ENCODE measurements around the gene JAM2.
"Not testable (repeated sequence)": the region's sequence is repeated elsewhere in the genome, so short reads cannot be mapped to it uniquely, and the experiment has no call there.

Gene JAM2

DNA sequence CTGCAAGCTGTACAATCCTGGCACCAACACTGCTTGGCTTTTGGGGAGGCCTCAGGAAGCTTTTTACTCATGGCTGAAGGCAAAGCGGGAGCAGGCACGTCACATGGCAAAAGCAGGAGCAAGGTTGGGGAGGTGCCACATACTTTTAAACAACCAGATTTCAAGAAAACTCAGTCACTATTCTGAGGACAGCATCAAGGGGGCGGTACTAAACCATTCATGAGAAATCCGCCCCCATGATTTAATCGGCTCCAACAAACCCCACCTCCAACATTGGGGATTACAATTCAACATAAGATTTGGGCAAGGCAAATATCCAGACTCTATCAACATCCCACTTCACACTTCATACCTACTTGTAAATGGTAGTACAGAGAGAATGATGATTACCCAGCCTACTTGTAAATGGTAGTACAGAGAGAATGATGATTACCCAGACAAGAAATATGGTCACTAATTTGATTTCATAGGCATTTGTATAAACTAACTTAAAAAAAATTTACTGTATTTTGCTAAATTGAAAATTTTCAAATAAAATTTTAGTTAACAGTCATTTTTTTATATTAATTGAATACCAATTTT is 70.7 kb downstream of the JAM2 start:
- Histone ChIP-seq H2AFZ (ENCODE audit: low read depth, low read length) (no peak overlapping the region), H3K36me3 (ENCODE audit: insufficient read depth, low read length) (peaks cover 67% of the 10 kb centered on the region), H3K4me3 (ENCODE audit: low read length) (no peak overlapping the region), H3K9me3 (ENCODE audit: low read length) (no peaks in the 10 kb centered on the region), H3K4me1 (ENCODE audit: insufficient read depth, low read length) (no peaks in the 10 kb centered on the region), H3K27me3 (ENCODE audit: insufficient read depth, low read length) (no peaks in the 10 kb centered on the region)

DNA sequence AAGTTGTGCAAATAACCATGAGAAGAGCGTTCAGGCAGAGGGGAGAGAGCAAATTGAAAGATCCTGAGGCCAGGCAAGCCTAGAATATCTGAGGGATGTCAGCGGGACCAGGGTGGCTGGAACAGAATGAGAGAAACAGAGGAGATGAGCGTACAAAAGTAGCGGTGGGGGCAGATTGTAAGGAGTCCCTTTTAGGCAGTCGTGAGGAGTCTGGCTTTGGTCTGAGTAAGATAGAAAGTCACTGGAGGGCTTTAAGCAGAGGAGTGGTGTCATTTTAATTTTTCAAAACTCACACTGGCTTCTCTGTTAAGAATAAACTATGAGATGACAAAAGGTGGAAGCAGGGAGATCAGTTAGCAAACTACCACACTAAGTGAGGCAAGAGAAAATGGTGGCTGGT is 71.5 kb downstream of the JAM2 start:
- no peaks in the 10 kb centered on the region for H3K27me3 ChIP-seq (ENCODE audit: insufficient read depth, low read length)
- H3K4me3 ChIP-seq (ENCODE audit: low read length), result no peak overlapping the region
- H3K9me3 ChIP-seq (ENCODE audit: low read length), result no peaks in the 10 kb centered on the region
- H2AFZ ChIP-seq (ENCODE audit: low read depth, low read length), result no peak overlapping the region
- no peaks in the 10 kb centered on the region for H3K4me1 ChIP-seq (ENCODE audit: insufficient read depth, low read length)
- peaks cover 70% of the 10 kb centered on the region for H3K36me3 ChIP-seq (ENCODE audit: insufficient read depth, low read length)

DNA sequence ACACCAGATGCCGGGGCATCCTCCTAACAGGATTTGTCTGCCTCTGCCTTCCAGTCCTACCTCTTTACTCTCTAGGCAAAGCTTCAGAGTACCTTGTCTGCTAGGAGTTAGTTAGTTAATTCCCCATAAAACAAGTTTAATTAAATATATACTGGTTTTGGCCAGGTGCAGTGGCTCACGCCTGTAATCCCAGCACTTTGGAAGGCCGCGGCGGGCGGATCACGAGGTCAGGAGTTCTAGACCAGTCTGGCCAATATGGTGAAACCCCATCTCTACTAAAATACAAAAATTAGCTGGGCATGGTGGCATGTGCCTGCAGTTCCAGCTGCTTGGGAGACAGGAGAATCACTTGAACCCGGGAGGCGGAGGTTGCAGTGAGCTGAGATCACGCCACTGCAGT is 75.0 kb downstream of the JAM2 start:
- H3K4me3 ChIP-seq (ENCODE audit: low read length); H2AFZ ChIP-seq (ENCODE audit: low read depth, low read length); H3K27me3 ChIP-seq (ENCODE audit: insufficient read depth, low read length); H3K9me3 ChIP-seq (ENCODE audit: low read length); H3K4me1 ChIP-seq (ENCODE audit: insufficient read depth, low read length): not testable (repeated sequence)
- peaks cover 72% of the 10 kb centered on the region for H3K36me3 ChIP-seq (ENCODE audit: insufficient read depth, low read length)

DNA sequence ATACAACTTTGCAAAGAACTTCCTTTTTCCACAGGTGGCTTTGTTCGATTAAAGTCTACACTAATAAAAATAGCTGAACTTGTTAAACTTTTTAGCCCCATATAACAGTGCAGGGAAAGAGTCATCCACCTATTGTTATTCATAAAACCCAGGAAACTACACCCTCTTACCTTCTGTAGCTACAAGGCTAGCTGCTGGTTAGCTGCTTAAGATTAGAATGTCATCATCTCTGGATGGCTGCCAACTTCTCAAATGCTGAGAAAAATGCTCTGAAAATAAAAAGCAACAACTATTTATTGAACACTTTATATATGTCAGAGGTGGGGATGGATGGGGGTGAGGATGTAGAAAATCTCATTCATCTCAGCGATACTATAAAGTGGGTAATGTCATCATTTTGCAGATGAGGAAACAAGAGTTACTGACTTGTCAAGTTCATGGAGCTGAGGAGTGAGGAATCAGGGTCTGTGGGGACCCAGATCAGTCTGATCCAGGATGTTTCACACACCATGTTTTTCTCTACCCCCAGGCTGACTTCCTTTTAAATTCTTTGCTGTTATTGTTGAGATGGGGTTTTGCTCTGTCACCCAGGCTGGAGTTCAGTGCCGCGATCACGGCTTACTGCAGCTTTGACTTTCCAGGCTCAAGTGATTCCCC is 78.6 kb downstream of the JAM2 start:
- H3K4me3 ChIP-seq (ENCODE audit: low read length), result no peak overlapping the region
- H3K4me1 ChIP-seq (ENCODE audit: insufficient read depth, low read length), result no peaks in the 10 kb centered on the region
- no peaks in the 10 kb centered on the region for H3K27me3 ChIP-seq (ENCODE audit: insufficient read depth, low read length)
- H3K9me3 ChIP-seq (ENCODE audit: low read length), result no peaks in the 10 kb centered on the region
- peaks cover 64% of the 10 kb centered on the region for H3K36me3 ChIP-seq (ENCODE audit: insufficient read depth, low read length)
- no peak overlapping the region for H2AFZ ChIP-seq (ENCODE audit: low read depth, low read length)

DNA sequence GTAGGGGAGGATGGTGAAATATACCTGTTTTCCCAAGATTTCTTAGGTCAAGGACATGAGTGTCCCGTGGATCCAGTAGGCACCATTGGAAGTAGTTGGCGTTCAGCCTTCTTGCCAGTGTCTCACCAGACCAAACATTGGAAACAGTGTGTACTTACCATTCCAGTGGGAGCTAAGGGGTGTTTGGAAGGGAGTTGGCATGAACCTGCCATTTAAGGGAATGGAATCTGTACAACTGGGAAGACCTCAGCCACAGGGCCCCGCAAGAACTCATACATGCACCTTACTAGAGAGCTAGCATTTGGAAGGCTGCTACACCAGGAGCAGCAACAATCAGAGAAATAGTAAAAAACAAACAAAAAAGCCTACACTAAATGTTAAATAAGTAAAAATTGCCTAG is 82.9 kb downstream of the JAM2 start:
- Histone ChIP-seq H3K4me1 (ENCODE audit: insufficient read depth, low read length) (no peaks in the 10 kb centered on the region), H3K36me3 (ENCODE audit: insufficient read depth, low read length) (peaks cover 68% of the 10 kb centered on the region), H3K27me3 (ENCODE audit: insufficient read depth, low read length) (no peaks in the 10 kb centered on the region), H3K4me3 (ENCODE audit: low read length) (no peak overlapping the region), H3K9me3 (ENCODE audit: low read length) (no peaks in the 10 kb centered on the region), H2AFZ (ENCODE audit: low read depth, low read length) (no peak overlapping the region)

DNA sequence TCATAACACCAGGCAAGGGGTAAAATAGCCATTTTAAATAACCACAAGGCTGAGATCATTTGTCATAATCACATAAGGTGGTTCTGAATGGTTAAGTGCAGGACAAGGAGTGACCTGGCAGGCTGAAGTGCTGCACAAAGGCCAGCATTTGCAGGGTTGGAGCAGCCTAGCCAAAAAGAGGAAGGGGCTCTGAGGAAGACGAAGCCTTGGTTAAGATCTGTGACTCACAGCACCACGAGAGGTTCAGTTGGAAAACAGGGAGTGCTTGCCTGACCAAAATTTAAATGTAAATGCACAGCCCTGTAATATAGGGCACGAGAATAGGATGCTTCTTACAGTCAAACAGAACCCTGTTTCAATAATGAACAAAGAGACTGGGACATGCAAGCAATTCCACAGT is 83.6 kb downstream of the JAM2 start:
- H2AFZ ChIP-seq (ENCODE audit: low read depth, low read length), result no peak overlapping the region
- H3K9me3 ChIP-seq (ENCODE audit: low read length), result no peaks in the 10 kb centered on the region
- peaks cover 69% of the 10 kb centered on the region for H3K36me3 ChIP-seq (ENCODE audit: insufficient read depth, low read length)
- no peaks in the 10 kb centered on the region for H3K27me3 ChIP-seq (ENCODE audit: insufficient read depth, low read length)
- no peak overlapping the region for H3K4me3 ChIP-seq (ENCODE audit: low read length)
- no peaks in the 10 kb centered on the region for H3K4me1 ChIP-seq (ENCODE audit: insufficient read depth, low read length)

DNA sequence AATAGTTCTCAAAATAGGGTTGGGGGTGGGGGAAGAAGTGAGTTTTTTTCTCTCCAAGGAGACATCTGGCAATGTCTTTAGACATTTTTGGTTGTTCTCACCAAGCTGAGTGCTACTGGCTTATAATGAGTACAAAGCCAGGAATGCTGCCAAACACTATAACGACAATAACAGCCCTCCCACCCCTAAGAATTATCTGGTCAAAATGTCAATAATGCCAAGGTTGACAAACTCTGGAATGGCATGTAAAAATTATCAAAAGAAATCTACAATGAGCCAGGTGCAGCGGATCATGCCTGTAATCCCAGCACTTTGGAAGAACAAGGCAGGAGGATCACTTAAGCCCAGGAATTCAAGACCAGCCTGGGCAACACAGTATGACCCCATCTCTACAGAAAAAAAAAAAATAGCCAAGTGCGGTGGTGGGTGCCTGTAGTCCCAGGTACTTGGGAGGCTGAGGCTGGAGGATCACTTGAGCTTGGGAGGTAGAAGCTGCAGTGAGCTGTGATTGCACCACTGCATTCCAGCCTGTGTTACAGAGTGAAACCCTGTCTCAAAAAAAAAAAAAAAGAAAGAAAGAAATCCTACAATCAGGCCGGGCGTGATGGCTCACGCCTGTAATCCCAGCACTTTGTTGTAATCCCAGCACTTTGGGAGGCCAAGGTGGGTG is 93.2 kb downstream of the JAM2 start:
- Histone ChIP-seq H3K9me3 (ENCODE audit: low read length) (no peaks in the 10 kb centered on the region), H2AFZ (ENCODE audit: low read depth, low read length) (no peak overlapping the region), H3K4me1 (ENCODE audit: insufficient read depth, low read length) (peaks cover 18% of the 10 kb centered on the region), H3K27me3 (ENCODE audit: insufficient read depth, low read length) (no peaks in the 10 kb centered on the region), H3K4me3 (ENCODE audit: low read length) (no peak overlapping the region), H3K36me3 (ENCODE audit: insufficient read depth, low read length) (peaks cover 28% of the 10 kb centered on the region)

DNA sequence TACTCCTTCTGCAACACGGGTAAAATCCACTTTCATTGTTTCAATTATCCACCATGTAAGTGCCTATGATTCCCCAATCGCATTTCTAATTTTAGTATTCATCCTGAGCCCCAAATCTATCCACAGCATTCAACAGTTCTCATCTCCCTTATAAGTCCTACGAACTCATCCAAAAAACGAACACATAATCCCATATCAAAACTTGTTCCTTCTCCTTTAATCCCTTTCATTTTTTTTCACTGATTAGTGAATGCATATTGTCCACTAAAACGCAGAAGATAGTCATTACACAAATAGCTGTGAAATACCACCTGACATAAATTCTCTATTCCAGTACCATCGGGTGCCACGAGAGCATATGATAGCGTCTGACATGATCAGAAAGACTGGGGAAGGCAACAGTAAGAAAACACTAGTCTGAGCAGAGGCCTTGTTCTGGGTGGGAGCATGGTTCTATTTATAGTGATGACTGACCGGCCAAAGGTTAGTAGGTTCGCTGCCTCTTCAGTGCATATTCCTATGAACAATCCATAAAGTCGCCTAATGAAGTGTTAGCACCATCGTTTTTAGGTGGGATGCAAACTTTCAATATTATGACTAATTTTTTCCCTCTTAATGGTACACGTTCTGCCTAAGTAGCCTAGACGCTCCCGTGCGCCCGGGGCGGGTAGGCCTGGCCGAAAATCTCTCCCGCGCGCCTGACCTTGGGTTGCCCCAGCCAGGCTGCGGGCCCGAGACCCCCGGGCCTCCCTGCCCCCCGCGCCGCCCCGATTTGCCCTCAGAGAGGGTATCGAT is 95.0 kb downstream of the JAM2 start:
- Histone ChIP-seq H3K4me1 (ENCODE audit: insufficient read depth, low read length) (peaks cover 25% of the 10 kb centered on the region), H3K36me3 (ENCODE audit: insufficient read depth, low read length) (peaks cover 10% of the 10 kb centered on the region), H3K4me3 (ENCODE audit: low read length) (peak overlapping the region; percentile 76), H2AFZ (ENCODE audit: low read depth, low read length) (no peak overlapping the region), H3K27me3 (ENCODE audit: insufficient read depth, low read length) (no peaks in the 10 kb centered on the region), H3K9me3 (ENCODE audit: low read length) (no peaks in the 10 kb centered on the region)

DNA sequence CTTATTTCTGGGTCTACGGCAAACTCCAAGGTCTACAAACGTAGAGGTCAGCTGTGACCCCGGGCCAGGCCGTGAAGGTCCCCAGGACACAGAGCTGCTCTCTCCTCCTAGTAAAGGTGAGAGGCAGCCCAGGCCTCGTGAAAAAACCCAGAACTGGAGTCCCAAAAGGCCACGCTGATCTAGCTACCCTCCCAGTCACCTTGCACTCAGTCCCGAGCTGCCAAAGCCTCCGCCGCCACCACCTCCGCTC is 95.5 kb downstream of the JAM2 start:
- H3K9me3 ChIP-seq (ENCODE audit: low read length), result no peaks in the 10 kb centered on the region
- no peaks in the 10 kb centered on the region for H3K27me3 ChIP-seq (ENCODE audit: insufficient read depth, low read length)
- peaks cover 5% of the 10 kb centered on the region for H3K36me3 ChIP-seq (ENCODE audit: insufficient read depth, low read length)
- peak overlapping the region; percentile 76 for H3K4me3 ChIP-seq (ENCODE audit: low read length)
- peaks cover 25% of the 10 kb centered on the region for H3K4me1 ChIP-seq (ENCODE audit: insufficient read depth, low read length)
- H2AFZ ChIP-seq (ENCODE audit: low read depth, low read length), result no peak overlapping the region

DNA sequence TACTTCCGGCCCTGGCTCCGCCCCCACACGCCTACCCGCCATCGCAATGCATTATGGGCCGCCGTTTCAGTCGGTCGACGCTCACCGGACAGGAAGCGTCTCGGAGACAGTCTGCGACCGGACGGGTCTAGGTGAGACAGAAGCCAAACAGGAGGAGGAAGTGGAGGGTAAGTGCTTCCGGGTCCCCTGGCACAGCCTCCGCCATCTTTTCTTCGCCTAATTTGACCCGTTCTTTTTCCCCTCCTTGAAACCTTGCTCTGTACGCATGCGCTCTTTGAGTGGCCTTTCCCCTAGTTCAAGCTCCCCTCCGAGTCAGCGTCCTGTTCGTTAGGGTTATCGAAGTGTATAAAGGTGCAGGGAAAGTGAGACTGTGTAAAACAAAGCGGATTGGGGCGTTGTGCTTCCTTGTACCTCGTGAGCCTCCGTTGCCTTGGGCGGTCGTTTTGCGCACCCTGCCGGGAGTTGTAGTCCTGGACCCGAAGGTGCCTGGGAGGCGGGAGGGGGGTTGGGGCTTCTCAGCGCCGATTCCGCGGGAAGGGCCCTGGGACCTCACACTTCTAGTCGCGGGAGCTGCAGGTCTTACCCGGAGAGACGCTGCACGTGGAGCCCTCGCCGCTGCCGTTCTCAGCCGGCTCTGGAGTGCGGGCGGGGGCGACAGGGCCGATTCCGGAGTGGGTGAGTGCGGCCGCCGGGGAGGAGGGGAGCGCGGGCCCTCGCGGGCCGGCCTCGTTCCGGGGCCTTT is 96.0 kb downstream of the JAM2 start, which contains the start of the genes ATP5PF and GABPA:
TSS of gene ATP5PF (minus strand) at position 1 of the 742 bp plus-strand sequence. CDS start 5,110 bp downstream, outside the sequence.
TSS of gene GABPA (plus strand) at position 69 of the 742 bp plus-strand sequence. CDS start 6,627 bp downstream, outside the sequence.
- Histone ChIP-seq H3K4me1 (ENCODE audit: insufficient read depth, low read length) (peaks cover 25% of the 10 kb centered on the region), H3K9me3 (ENCODE audit: low read length) (no peaks in the 10 kb centered on the region), H2AFZ (ENCODE audit: low read depth, low read length) (peak within 1 kb of the TSS; percentile 61), H3K27me3 (ENCODE audit: insufficient read depth, low read length) (no peaks in the 10 kb centered on the region), H3K4me3 (ENCODE audit: low read length) (peak within 1 kb of the TSS; percentile 76), H3K36me3 (ENCODE audit: insufficient read depth, low read length) (no peaks in the 10 kb centered on the region)

DNA sequence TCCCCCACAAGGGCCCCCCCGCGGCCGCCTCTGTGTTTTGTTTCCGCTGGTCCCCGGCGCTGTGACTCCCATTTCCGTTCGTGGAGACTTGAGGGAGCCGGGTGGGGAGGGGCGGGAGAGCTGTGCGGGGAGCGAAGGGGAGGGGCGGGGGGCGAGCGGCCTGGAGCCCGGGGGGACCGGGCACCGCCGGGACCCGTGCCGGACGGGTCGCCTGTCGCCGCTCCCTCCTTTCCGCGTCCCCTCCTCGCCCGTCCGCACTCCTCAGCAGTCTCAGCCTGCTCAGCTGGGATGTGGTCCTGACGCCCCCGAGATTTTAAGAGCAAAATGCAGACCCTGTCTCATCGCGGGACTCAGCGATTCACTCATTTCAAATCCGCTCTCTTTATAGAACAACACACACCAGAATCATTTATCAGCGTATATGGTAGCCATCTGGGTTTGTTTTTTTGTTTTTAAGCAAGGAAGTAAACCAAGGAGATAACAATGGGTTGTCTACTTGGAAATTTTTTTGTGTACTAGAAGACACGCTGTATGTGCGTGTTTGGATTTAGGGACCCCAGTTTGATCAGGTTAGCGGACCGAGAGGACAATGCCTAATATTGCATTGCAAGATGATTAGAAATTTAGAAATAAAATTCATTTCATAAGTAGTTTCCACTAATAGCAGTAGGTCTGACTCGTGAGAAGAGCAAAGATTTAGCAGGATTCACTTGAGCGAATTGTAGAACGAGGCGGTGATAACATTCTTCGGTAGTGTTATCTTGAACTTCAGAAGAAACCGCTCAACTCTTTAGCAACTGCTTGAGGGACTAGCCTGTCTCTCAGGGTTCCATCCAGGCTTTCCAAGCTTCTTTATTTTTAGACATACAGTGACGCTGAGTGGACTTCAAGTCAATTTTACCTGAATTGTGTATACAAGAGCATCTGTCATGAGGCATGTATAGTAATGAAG is 96.9 kb downstream of the JAM2 start:
- Histone ChIP-seq H3K9me3 (ENCODE audit: low read length) (no peaks in the 10 kb centered on the region), H3K4me1 (ENCODE audit: insufficient read depth, low read length) (peaks cover 25% of the 10 kb centered on the region), H2AFZ (ENCODE audit: low read depth, low read length) (peak overlapping the region; percentile 61), H3K36me3 (ENCODE audit: insufficient read depth, low read length) (no peaks in the 10 kb centered on the region), H3K27me3 (ENCODE audit: insufficient read depth, low read length) (no peaks in the 10 kb centered on the region), H3K4me3 (ENCODE audit: low read length) (peak overlapping the region; percentile 76)

DNA sequence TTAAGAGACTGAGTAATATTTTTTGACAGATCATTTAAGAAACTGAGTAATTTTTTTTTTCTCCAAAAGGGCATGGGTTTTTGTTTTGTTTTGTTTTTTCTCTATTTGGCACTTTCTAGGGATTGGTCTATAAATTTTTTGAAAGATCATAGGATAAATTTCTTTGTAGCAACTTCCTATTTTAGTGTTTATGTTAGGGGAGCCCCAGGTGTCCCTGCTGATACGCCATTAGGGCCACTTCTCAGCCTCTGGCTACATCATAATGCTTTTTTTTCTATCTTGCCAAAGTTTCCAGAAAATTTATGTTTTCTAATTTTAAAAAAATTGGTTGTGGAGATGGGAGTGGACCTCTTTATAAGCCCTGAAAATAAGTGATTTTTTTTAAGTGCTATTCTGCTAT is 98.4 kb downstream of the JAM2 start:
- no peak overlapping the region for H2AFZ ChIP-seq (ENCODE audit: low read depth, low read length)
- H3K4me3 ChIP-seq (ENCODE audit: low read length), result no peak overlapping the region
- no peaks in the 10 kb centered on the region for H3K36me3 ChIP-seq (ENCODE audit: insufficient read depth, low read length)
- peaks cover 25% of the 10 kb centered on the region for H3K4me1 ChIP-seq (ENCODE audit: insufficient read depth, low read length)
- no peaks in the 10 kb centered on the region for H3K9me3 ChIP-seq (ENCODE audit: low read length)
- H3K27me3 ChIP-seq (ENCODE audit: insufficient read depth, low read length), result no peaks in the 10 kb centered on the region

All from neuron (in vitro differentiated cells).